ENCODE data around the gene PRAMEF20. TPM values are rescaled to one million over a fixed set of nuclear protein-coding genes. Genes with fewer than 3 reads are reported as not detected.

PRAMEF20 gene
- polyA plus RNA-seq, 2 of the 4 experiments (the other 2 are of a cell fraction), result not detected

DNA sequence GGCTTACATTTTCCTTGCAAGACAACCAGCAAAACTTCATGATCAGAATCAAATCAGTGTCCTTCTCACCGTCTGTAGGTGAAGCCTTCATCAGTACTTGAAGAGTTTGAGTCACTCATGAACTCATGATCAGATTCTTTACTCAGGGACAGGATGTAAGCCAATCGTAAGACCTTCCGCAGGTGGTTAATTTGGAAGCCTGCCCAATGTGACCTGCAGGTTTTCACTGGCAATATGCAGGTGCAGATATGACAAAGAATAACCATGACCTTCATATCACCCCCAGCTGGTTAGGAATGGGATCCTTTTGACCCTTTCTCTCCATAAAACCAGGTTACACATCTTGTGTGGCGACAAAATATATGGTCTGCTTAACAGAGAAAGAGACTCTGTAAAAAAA is 2.4 kb upstream of the PRAMEF20 start:
- no peak for FAIRE-seq
- no peaks in the 10 kb centered on the region for H3K9me3 ChIP-seq
- no peak for ATAC-seq
- no peaks in the 10 kb centered on the region for H3K4me1 ChIP-seq
- POLR2A ChIA-PET, result no interaction called here
- no peak overlapping the region for H3K4me3 ChIP-seq
- TF ChIP-seq ZC3H11A (IDR thresholded peaks at IDR 0.05), result no peak
- TF ChIP-seq, protein P1, sequence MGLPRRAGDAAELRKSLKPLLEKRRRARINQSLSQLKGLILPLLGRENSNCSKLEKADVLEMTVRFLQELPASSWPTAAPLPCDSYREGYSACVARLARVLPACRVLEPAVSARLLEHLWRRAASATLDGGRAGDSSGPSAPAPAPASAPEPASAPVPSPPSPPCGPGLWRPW (IDR thresholded peaks at IDR 0.05), result no peak
- no peak for TF ChIP-seq ESRRA (IDR thresholded peaks at IDR 0.05; ENCODE audit: borderline replicate concordance, low read length)
- TF ChIP-seq NPAS2 (CRISPR knock-in tag; IDR thresholded peaks at IDR 0.05; ENCODE audit: borderline replicate concordance), result no peak
- no peak for TF ChIP-seq KDM5A (IDR thresholded peaks at IDR 0.05)
- TF ChIP-seq CEBPB (IDR thresholded peaks at IDR 0.05), result no peak
- no peak for TF ChIP-seq HOXA7 (CRISPR knock-in tag; IDR thresholded peaks at IDR 0.05)
- no peak for TF ChIP-seq POLR2AphosphoS2 (conservative IDR thresholded peaks at IDR 0.05; ENCODE audit: low read length)
- TF ChIP-seq, protein P2, sequence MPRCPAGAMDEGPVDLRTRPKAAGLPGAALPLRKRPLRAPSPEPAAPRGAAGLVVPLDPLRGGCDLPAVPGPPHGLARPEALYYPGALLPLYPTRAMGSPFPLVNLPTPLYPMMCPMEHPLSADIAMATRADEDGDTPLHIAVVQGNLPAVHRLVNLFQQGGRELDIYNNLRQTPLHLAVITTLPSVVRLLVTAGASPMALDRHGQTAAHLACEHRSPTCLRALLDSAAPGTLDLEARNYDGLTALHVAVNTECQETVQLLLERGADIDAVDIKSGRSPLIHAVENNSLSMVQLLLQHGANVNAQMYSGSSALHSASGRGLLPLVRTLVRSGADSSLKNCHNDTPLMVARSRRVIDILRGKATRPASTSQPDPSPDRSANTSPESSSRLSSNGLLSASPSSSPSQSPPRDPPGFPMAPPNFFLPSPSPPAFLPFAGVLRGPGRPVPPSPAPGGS (IDR thresholded peaks at IDR 0.05), result no peak
- TF ChIP-seq GATA3 (IDR thresholded peaks at IDR 0.05; ENCODE audit: borderline replicate concordance), result no peak
- no peak for TF ChIP-seq EP300 (IDR thresholded peaks at IDR 0.05)
- no peak for TF ChIP-seq RCOR1 (IDR thresholded peaks at IDR 0.05; ENCODE audit: low read depth, low read length)
- no peak for TF ChIP-seq MAFK (IDR thresholded peaks at IDR 0.05; ENCODE audit: partially characterized antibody)
- no peak for TF ChIP-seq CBX8 (IDR thresholded peaks at IDR 0.05)
- no peak for TF ChIP-seq RAD21 (conservative IDR thresholded peaks at IDR 0.05 in 1 of 2, IDR thresholded peaks at IDR 0.05 in 1 of 2)
- no peak overlapping the region for H3K27ac ChIP-seq
- CTCF ChIA-PET, result no interaction called here
- no peak for DNase-seq (ENCODE audit: low read depth in 1 of 2, low spot score in 1 of 2)
- no peak overlapping the region for H3K4me2 ChIP-seq
- 32% methylated on average over 4 of the region's 4 CpGs for WGBS (ENCODE audit: missing lambda C conversion rate)

DNA sequence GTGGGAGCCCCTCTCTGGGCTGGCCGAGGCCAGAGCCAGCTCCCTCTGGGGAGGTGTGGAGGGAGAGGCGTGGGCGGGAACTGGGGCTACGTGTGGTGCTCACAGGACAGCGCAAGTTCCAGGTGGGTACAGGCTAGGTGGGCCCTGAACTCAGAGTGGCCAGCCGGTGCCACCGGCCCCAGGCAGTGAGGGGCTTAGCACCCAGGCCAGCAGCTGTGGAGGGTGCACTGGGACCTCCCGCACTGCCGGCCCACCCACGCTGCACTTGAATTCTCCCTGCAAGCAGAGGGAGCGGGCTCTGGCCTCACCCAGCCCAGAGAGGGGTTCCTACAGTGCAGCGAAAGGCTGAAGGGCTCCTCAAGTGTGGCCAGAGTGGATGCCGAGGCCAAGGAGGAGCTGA is 20.2 kb downstream of the PRAMEF20 start:
- ATAC-seq (no peak), DNase-seq (ENCODE audit: low read depth in 1 of 2, low spot score in 1 of 2) (no peak), FAIRE-seq (no peak)
- no peaks in the 10 kb centered on the region for H3K9me3 ChIP-seq
- WGBS (ENCODE audit: missing lambda C conversion rate), result 39% methylated on average over 4 of the region's 13 CpGs
- TF ChIP-seq NR3C1 (IDR thresholded peaks at IDR 0.05) (no peak), FOSB (CRISPR knock-in tag; IDR thresholded peaks at IDR 0.05) (no peak), KDM5A (IDR thresholded peaks at IDR 0.05) (no peak), JUNB (IDR thresholded peaks at IDR 0.05) (no peak), CEBPB (IDR thresholded peaks at IDR 0.05) (no peak), CBX2 (IDR thresholded peaks at IDR 0.05; ENCODE audit: borderline replicate concordance, low read depth) (no peak), RAD21 (conservative IDR thresholded peaks at IDR 0.05 in 1 of 2, IDR thresholded peaks at IDR 0.05 in 1 of 2) (no peak)
- TF ChIP-seq, protein P3, sequence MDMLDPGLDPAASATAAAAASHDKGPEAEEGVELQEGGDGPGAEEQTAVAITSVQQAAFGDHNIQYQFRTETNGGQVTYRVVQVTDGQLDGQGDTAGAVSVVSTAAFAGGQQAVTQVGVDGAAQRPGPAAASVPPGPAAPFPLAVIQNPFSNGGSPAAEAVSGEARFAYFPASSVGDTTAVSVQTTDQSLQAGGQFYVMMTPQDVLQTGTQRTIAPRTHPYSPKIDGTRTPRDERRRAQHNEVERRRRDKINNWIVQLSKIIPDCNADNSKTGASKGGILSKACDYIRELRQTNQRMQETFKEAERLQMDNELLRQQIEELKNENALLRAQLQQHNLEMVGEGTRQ (IDR thresholded peaks at IDR 0.05), result no peak
- no peaks in the 10 kb centered on the region for H3K4me1 ChIP-seq
- no peak overlapping the region for H3K4me3 ChIP-seq
- CTCF ChIA-PET, result no interaction called here
- POLR2A ChIA-PET, result no interaction called here
- no peak overlapping the region for H3K4me2 ChIP-seq
- H3K27ac ChIP-seq, result no peak overlapping the region

DNA sequence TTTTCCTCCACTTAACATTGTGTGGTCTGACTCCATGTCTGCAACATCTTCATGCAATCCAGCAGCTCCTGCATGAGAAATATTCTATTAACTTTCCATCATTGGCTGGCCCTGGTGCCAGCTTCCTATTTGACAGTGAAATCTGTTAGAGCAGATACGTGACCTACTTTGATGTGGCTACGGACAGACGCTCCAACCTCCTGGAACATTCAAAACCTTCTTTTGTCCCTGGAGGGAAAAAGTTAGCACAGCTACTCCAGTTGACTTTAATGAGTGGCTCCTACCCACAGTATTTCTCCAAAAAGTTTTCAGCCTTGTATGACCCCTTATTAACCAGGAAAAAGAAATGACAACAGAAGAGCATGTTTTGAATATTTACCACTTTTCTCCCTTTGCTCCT is 22.0 kb downstream of the PRAMEF20 start:
- Histone ChIP-seq H3K27ac (no peak overlapping the region), H3K4me1 (no peaks in the 10 kb centered on the region), H3K4me3 (no peak overlapping the region), H3K9me3 (no peaks in the 10 kb centered on the region), H3K4me2 (no peak overlapping the region)
- CTCF ChIA-PET, result interaction anchor here (0.5 to 1.0 kb wide), 2 partner anchors 10 to 78 kb away, joined by 3 read pairs; no protein-coding TSS in a partner anchor
- TF ChIP-seq RNF2 (IDR thresholded peaks at IDR 0.05; ENCODE audit: borderline replicate concordance, low read depth), result no peak
- TF ChIP-seq, protein P4, sequence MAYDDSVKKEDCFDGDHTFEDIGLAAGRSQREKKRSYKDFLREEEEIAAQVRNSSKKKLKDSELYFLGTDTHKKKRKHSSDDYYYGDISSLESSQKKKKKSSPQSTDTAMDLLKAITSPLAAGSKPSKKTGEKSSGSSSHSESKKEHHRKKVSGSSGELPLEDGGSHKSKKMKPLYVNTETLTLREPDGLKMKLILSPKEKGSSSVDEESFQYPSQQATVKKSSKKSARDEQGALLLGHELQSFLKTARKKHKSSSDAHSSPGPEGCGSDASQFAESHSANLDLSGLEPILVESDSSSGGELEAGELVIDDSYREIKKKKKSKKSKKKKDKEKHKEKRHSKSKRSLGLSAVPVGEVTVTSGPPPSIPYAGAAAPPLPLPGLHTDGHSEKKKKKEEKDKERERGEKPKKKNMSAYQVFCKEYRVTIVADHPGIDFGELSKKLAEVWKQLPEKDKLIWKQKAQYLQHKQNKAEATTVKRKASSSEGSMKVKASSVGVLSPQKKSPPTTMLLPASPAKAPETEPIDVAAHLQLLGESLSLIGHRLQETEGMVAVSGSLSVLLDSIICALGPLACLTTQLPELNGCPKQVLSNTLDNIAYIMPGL (CRISPR knock-in tag; IDR thresholded peaks at IDR 0.05; ENCODE audit: borderline replicate concordance), result no peak
- TF ChIP-seq JUN (IDR thresholded peaks at IDR 0.05), result no peak
- TF ChIP-seq, protein P3 (IDR thresholded peaks at IDR 0.05), result no peak
- no peak for TF ChIP-seq TP53 (CRISPR knock-in tag; IDR thresholded peaks at IDR 0.05)
- TF ChIP-seq, protein P5, sequence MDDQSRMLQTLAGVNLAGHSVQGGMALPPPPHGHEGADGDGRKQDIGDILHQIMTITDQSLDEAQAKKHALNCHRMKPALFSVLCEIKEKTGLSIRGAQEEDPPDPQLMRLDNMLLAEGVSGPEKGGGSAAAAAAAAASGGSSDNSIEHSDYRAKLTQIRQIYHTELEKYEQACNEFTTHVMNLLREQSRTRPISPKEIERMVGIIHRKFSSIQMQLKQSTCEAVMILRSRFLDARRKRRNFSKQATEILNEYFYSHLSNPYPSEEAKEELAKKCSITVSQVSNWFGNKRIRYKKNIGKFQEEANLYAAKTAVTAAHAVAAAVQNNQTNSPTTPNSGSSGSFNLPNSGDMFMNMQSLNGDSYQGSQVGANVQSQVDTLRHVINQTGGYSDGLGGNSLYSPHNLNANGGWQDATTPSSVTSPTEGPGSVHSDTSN (IDR thresholded peaks at IDR 0.05), result no peak
- TF ChIP-seq, protein P2 (IDR thresholded peaks at IDR 0.05), result no peak
- TF ChIP-seq NPAS2 (CRISPR knock-in tag; IDR thresholded peaks at IDR 0.05; ENCODE audit: borderline replicate concordance), result no peak
- TF ChIP-seq CBX2 (IDR thresholded peaks at IDR 0.05; ENCODE audit: borderline replicate concordance, low read depth), result no peak
- no peak for TF ChIP-seq RAD21 (conservative IDR thresholded peaks at IDR 0.05 in 1 of 2, IDR thresholded peaks at IDR 0.05 in 1 of 2)
- TF ChIP-seq SREBF2 (IDR thresholded peaks at IDR 0.05), result no peak
- DNase-seq (ENCODE audit: low read depth in 1 of 2, low spot score in 1 of 2), result no peak
- no peak for FAIRE-seq
- ATAC-seq, result no peak
- WGBS (ENCODE audit: missing lambda C conversion rate), result 0% methylated on average over 3 of the region's 3 CpGs
- POLR2A ChIA-PET, result no interaction called here

Measured in A549 (cell line).